ENCODE measurements around the gene ATN1.
A peak's percentile ranks its signal among the peaks of the same experiment; 100 is the strongest.
"Not testable (repeated sequence)": the region's sequence is repeated elsewhere in the genome, so short reads cannot be mapped to it uniquely, and the experiment has no call there.

ATN1 gene

DNA sequence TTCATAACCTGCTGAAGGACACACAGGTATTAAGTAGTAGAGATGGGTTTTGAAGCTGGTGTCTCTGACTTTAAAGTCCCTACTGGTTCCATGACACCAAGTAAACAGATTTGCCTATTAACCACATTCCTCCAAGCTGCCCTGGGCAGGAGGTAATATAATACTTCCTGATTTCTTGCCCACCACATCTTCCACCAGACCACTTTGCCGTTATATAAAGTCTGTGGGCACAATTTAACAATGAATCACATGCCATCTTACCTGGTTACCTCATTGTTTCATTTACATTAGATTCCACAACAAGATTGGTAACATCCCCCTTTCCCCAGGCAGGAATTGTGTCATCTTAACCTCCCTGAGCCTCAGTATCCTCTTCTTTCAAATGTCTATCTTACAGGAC lies 24.0 kb upstream of the ATN1 start:
- Histone ChIP-seq H3K36me3 (ENCODE audit: control insufficient read depth, insufficient read depth, low read length) (no peaks in the 10 kb centered on the region), H3K4me3 (replicated peaks; ENCODE audit: low read depth, low read length) (no peak overlapping the region), H3K27me3 (replicated peaks; ENCODE audit: control insufficient read depth, insufficient read depth, low read length) (no peaks in the 10 kb centered on the region)
- DNase-seq (ENCODE audit: extremely low read depth, insufficient read length): no peak
- TF ChIP-seq, protein P1, sequence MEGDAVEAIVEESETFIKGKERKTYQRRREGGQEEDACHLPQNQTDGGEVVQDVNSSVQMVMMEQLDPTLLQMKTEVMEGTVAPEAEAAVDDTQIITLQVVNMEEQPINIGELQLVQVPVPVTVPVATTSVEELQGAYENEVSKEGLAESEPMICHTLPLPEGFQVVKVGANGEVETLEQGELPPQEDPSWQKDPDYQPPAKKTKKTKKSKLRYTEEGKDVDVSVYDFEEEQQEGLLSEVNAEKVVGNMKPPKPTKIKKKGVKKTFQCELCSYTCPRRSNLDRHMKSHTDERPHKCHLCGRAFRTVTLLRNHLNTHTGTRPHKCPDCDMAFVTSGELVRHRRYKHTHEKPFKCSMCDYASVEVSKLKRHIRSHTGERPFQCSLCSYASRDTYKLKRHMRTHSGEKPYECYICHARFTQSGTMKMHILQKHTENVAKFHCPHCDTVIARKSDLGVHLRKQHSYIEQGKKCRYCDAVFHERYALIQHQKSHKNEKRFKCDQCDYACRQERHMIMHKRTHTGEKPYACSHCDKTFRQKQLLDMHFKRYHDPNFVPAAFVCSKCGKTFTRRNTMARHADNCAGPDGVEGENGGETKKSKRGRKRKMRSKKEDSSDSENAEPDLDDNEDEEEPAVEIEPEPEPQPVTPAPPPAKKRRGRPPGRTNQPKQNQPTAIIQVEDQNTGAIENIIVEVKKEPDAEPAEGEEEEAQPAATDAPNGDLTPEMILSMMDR (IDR thresholded peaks at IDR 0.05; ENCODE audit: insufficient read depth, low read length, poor library complexity, severe bottlenecking): no peak

DNA sequence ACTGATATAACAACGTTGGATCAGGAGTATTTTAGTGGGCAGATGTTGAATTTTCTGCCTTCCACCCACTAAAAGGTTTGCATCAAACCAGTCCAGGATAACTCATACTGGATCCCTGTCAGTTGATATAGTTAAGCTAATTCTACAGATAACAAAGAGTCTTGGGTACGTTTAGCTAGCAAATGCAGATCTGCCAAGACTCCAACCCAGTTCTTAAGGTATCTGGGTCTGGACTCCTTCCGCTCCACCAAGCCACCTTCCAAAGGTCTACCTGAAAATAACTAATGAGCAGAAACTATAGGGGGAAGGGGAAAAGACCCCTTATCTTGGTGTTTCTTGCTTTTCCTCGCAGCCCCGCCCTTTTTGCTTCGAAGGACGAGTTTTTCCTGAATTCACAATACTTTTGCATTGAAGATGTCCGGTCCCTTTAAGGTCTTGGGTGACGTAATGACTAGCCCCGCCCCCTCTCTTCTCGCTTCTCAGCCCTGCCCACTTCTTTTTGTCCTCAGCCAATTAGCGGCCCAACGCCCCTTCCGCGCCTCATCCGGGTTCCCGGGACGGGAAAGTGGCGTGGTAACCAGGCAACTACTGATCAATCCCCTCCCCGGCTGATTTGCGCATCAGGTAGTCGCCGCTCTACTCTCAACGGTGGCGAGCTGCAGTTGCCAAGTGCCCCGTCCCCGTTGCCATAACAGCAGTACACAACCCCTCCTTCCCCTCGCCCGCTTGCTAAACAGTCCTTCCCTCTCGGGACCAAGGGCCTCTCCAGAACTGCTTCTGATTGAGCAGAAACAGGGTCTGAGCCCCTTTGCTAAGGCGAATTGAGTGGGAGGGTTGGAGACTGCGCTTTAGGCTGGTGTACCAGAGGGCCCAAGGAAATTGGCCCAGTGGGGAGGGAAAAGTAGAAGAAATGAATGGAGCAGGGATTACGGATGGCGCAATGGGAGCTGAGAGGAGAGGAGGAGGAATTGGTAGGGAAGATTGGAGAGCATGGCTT lies 23.2 kb upstream of the ATN1 start, which contains the start of gene LRRC23:
LRRC23 (plus strand) TSS at position 543 of the 997 bp plus-strand sequence. CDS start 812 bp downstream, outside the sequence.
- TF ChIP-seq, protein P1 (IDR thresholded peaks at IDR 0.05; ENCODE audit: insufficient read depth, low read length, poor library complexity, severe bottlenecking): no peak
- Histone ChIP-seq H3K27me3 (replicated peaks; ENCODE audit: control insufficient read depth, insufficient read depth, low read length) (no peaks in the 10 kb centered on the region), H3K4me3 (replicated peaks; ENCODE audit: low read depth, low read length) (peak within 1 kb of the TSS; percentile 74), H3K36me3 (ENCODE audit: control insufficient read depth, insufficient read depth, low read length) (no peaks in the 10 kb centered on the region)
- peak; percentile 94 for DNase-seq (ENCODE audit: extremely low read depth, insufficient read length)

DNA sequence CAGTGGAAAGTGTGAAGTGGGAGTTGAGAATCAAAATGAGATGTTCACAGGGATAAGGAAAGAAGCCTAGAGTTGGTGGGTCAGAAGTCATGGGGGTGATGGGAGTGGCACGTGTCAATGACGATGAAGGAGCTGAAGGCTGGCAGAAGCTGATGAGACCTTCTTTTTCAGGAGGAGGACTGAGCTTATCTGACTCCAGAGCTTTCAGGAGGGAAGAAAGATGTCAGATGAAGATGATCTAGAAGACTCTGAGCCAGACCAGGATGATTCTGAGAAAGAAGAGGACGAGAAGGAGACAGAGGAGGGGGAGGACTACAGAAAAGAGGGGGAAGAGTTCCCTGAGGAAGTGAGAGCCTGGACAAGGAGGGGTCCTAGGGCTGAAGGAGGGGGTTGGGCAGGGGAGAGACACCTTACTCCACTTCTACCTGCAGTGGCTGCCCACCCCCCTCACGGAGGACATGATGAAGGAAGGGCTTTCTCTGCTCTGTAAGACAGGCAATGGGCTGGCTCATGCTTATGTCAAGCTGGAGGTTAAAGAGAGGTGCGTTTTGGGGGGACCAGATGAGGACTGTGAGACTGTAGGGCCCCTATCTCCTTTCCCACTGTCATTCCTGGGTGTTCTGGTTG lies 22.2 kb upstream of the ATN1 start:
- TF ChIP-seq, protein P1 (IDR thresholded peaks at IDR 0.05; ENCODE audit: insufficient read depth, low read length, poor library complexity, severe bottlenecking): no peak
- Histone ChIP-seq H3K4me3 (replicated peaks; ENCODE audit: low read depth, low read length) (peak overlapping the region; percentile 74; the same call in 1 of the 2 replicates), H3K36me3 (ENCODE audit: control insufficient read depth, insufficient read depth, low read length) (no peaks in the 10 kb centered on the region), H3K27me3 (replicated peaks; ENCODE audit: control insufficient read depth, insufficient read depth, low read length) (no peaks in the 10 kb centered on the region)
- DNase-seq (ENCODE audit: extremely low read depth, insufficient read length): no peak

DNA sequence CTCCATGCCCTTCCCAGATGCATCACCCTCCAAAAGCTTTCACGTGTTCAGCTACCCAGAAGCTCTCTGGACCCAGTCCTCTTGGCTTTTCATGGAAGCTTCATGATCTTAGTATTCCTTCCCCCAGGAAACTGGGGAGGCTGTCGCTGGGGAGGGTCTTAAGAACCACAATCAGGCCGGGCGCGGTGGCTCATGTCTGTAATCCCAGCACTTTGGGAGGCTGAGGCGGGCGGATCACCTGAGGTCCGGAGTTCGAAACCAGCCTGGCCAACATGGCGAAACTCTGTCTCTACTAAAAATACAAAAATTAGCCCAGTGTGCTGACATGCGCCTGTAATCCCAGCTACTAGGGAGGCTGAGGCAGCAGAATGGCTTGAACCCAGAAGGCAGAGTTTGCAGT lies 19.6 kb upstream of the ATN1 start:
- H3K27me3 ChIP-seq (replicated peaks; ENCODE audit: control insufficient read depth, insufficient read depth, low read length); DNase-seq (ENCODE audit: extremely low read depth, insufficient read length); H3K4me3 ChIP-seq (replicated peaks; ENCODE audit: low read depth, low read length); H3K36me3 ChIP-seq (ENCODE audit: control insufficient read depth, insufficient read depth, low read length): not testable (repeated sequence)

DNA sequence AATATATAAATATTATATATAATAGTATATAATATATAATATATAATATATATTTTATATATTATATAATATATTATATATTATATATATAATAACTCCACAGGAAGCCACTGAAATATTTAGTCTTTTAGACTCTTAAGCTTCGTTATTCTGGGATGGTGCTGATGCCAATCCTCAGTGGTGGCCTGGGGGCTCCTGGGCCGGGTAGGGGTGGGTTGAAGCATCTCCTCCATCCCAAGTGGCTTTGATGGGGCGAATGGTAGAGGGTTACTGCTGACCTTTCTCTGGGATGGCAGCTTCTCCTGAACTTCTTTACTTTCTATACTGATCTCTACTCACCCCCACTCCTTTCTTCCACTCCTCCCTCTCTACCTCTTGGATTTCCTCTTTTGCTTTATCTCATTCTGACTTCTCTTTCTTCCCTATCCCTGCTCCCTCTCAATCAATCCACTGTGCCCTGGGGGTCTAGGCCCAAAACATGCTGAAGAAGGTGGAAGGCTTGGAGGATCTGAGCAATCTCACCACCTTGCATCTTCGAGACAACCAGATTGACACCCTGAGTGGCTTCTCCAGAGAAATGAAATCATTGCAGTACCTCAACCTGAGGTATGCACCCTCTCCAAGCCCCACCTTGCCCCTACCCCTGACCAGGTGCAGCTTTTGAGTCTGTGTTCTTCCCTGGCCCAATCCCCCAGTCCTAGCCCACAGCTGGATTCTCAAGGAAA lies 18.2 kb upstream of the ATN1 start:
- TF ChIP-seq, protein P1 (IDR thresholded peaks at IDR 0.05; ENCODE audit: insufficient read depth, low read length, poor library complexity, severe bottlenecking): no peak
- Histone ChIP-seq H3K27me3 (replicated peaks; ENCODE audit: control insufficient read depth, insufficient read depth, low read length) (no peaks in the 10 kb centered on the region), H3K36me3 (ENCODE audit: control insufficient read depth, insufficient read depth, low read length) (no peaks in the 10 kb centered on the region), H3K4me3 (replicated peaks; ENCODE audit: low read depth, low read length) (no peak overlapping the region)
- no peak for DNase-seq (ENCODE audit: extremely low read depth, insufficient read length)
